Glomerular visceral epithelial cell (primary cell): Measurements from ENCODE around the gene UBALD1.
A peak's percentile ranks its signal among the peaks of the same experiment; 100 is the strongest.
"Not testable (repeated sequence)": the region's sequence is repeated elsewhere in the genome, so short reads cannot be mapped to it uniquely, and the experiment has no call there.

Source experiments
- DNase-seq: peaks from one replicate; pipeline ENCODE4 v3.0.0-alpha.2; 2016; ENCODE audit errors: extremely low spot score

The UBALD1 gene

GRCh38 chr16:4599037-4599436 lies 15.7 kb downstream of the UBALD1 start:
- DNase-seq: no peak

- peak; percentile 78 for DNase-seq
These were observed 17.5 kb downstream of the UBALD1 start for GRCh38 chr16:4597174-4597573.

- DNase-seq: no peak
These were observed 20.0 kb downstream of the UBALD1 start for GRCh38 chr16:4594433-4595410.

GRCh38 chr16:4593086-4593485 lies 21.6 kb downstream of the UBALD1 start:
- no peak for DNase-seq

GRCh38 chr16:4591706-4592470 lies 22.8 kb downstream of the UBALD1 start:
- DNase-seq: no peak

- no peak for DNase-seq
These were observed 23.5 kb downstream of the UBALD1 start for GRCh38 chr16:4591191-4591590.

- DNase-seq: no peak
These were observed 25.7 kb downstream of the UBALD1 start for GRCh38 chr16:4588961-4589360.

- no peak for DNase-seq
These were observed 26.3 kb downstream of the UBALD1 start for GRCh38 chr16:4588386-4588785.

- no peak for DNase-seq
These were observed 28.4 kb downstream of the UBALD1 start for GRCh38 chr16:4586291-4586690.

GRCh38 chr16:4583906-4584305 lies 30.8 kb downstream of the UBALD1 start:
- DNase-seq: no peak

GRCh38 chr16:4580250-4580649 lies 34.4 kb downstream of the UBALD1 start:
- DNase-seq: peak; percentile 15

GRCh38 chr16:4578961-4579530 lies 35.6 kb downstream of the UBALD1 start:
- no peak for DNase-seq

- DNase-seq: no peak
These were observed 38.7 kb downstream of the UBALD1 start for GRCh38 chr16:4576008-4576407.

GRCh38 chr16:4574919-4575705 lies 39.6 kb downstream of the UBALD1 start:
- DNase-seq: no peak

GRCh38 chr16:4573926-4574325 lies 40.8 kb downstream of the UBALD1 start:
- not testable (repeated sequence) for DNase-seq

GRCh38 chr16:4572715-4573114 lies 42.0 kb downstream of the UBALD1 start:
- DNase-seq: no peak

GRCh38 chr16:4570688-4571321 lies 43.9 kb downstream of the UBALD1 start:
- no peak for DNase-seq

GRCh38 chr16:4570086-4570485 lies 44.6 kb downstream of the UBALD1 start:
- no peak for DNase-seq

GRCh38 chr16:4566144-4566543 lies 48.5 kb downstream of the UBALD1 start:
- DNase-seq: no peak

GRCh38 chr16:4564661-4565267 lies 49.9 kb downstream of the UBALD1 start:
- DNase-seq: no peak

- no peak for DNase-seq
These were observed 53.1 kb downstream of the UBALD1 start for GRCh38 chr16:4561596-4561995.
